ENCODE results near the gene RPL23. TPM values are rescaled to one million over a fixed set of nuclear protein-coding genes. Genes with fewer than 3 reads are reported as not detected.

RPL23 gene
- total RNA-seq, 4 donors from 2014 or later: 755 to 2,040 (median 1,511) TPM

DNA sequence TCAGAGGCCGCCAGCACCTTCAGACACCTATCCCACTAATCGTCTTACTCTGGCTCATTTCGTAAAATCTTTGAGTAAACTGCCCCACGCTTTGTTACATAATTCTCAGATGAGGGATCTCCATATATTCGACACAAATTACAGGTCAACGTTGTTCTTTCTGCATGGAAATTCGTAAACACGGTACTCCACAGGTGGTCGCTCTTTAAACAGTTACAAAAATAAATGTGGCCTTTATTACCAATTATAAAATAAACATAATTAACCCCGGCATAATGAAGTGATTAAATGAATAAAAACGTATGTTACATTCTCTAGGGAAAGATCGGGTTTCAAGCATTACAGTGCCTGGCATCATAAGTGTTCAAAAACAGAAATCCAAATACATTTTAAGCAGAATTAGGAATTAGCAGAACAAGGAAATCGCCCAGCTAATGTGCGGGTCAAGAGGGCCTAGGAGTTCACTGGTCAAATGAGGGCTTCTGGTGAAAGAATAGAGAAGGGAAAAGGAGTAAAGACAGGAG, 53.2 kb downstream of the RPL23 start:
- H3K9me3 ChIP-seq: no peaks in the 10 kb centered on the region
- H3K27ac ChIP-seq: peak overlapping the region; percentile 26 to 100 (median 98)
- WGBS, 2 donors (ENCODE audit: low coverage in 1 of 2): 17 to 22% methylated on average over 12 to 14 of the region's 14 CpGs
- TF ChIP-seq EP300 (IDR thresholded peaks at IDR 0.05) (no peak), POLR2AphosphoS5 (IDR thresholded peaks at IDR 0.05) (no peak), CTCF (IDR thresholded peaks at IDR 0.05) (no peak), POLR2A (IDR thresholded peaks at IDR 0.05) (no peak)
- peaks cover 3 to 45% of the 10 kb centered on the region in 2 donors for H3K36me3 ChIP-seq
- peak overlapping the region; percentile 94 for H3K4me3 ChIP-seq
- ATAC-seq: no peak
- peaks cover 3 to 43% (median 29%) of the 10 kb centered on the region in 3 donors for H3K4me1 ChIP-seq
- no peaks in the 10 kb centered on the region for H3K27me3 ChIP-seq

DNA sequence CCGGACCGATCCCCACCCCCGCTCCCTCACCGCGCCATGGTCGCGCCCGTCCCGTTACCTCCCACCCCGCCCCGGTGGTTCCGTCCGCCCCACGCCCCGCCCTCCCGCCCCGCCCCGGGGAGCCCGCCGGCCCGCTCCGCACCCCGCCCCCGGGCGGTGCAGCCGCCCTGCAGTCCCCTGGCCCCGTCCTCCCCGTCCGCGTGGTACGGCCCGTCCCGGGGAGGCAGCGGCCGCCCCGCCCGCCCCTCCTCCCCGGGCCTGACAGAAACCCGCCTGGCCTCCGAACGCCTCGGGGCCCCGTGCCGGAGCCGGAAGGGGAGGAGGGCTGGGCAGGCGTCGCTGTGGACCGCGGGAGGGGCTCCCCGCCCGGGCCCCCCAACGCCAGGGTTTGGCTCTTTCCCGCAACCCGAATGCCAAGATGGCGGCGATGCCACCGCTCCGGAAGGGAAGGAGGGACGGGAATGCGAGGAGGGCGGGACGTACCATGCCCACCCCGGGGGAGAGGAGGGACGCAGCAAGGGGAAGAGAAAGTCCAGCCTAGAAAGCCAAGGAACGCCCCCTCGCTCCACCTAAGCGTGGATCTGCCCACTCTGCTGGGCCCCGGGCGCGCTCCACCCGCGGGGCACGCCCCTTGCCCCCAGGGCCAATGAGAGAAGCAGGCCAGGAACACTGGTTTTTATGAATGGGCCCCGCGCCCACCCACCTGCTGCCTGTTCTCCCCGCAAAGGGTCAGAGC, 53.9 kb downstream of the RPL23 start, which contains the start of gene PIP4K2B:
Gene PIP4K2B (minus strand): TSS at position 56 of the 736 bp plus-strand sequence. CDS start 132 bp downstream, outside the sequence.
- peak within 1 kb of the TSS; percentile 94 to 100 (median 98) for H3K27ac ChIP-seq
- 0 to 8% methylated on average over 2 to 5 of the region's 76 CpGs for WGBS, 2 donors (ENCODE audit: low coverage in 1 of 2)
- H3K36me3 ChIP-seq: peaks cover 3 to 39% of the 10 kb centered on the region in 2 donors
- ATAC-seq: peak; percentile 97
- no peaks in the 10 kb centered on the region for H3K27me3 ChIP-seq
- TF ChIP-seq POLR2AphosphoS5 (IDR thresholded peaks at IDR 0.05) (peak; percentile 88), POLR2A (IDR thresholded peaks at IDR 0.05) (peak; percentile 38 to 59), CTCF (IDR thresholded peaks at IDR 0.05) (no peak)
- peak within 1 kb of the TSS; percentile 94 for H3K4me3 ChIP-seq
- H3K4me1 ChIP-seq: peaks cover 3 to 47% (median 29%) of the 10 kb centered on the region in 3 donors
- H3K9me3 ChIP-seq: no peaks in the 10 kb centered on the region

- no peak for TF ChIP-seq POLR2A (IDR thresholded peaks at IDR 0.05)
- no peak for TF ChIP-seq EP300 (IDR thresholded peaks at IDR 0.05)
- no peak for TF ChIP-seq CTCF (IDR thresholded peaks at IDR 0.05)
- TF ChIP-seq POLR2AphosphoS5 (IDR thresholded peaks at IDR 0.05): no peak
- H3K27me3 ChIP-seq: no peaks in the 10 kb centered on the region
- ATAC-seq: peak; percentile 26
- peaks cover 3 to 31% of the 10 kb centered on the region in 2 donors for H3K36me3 ChIP-seq
- H3K27ac ChIP-seq: peak overlapping the region; percentile 94 to 100 (median 98)
- peak overlapping the region; percentile 94 for H3K4me3 ChIP-seq
- H3K4me1 ChIP-seq: peaks cover 3 to 55% (median 29%) of the 10 kb centered on the region in 3 donors
- WGBS, 2 donors (ENCODE audit: low coverage in 1 of 2): 0% methylated on average over 4 to 11 of the region's 53 CpGs
- H3K9me3 ChIP-seq: no peaks in the 10 kb centered on the region
Observed at GRCh38 chr17:38798614-38799500, 54.7 kb downstream of the RPL23 start.

Small RNA genes within 50 kb of the gene (small RNA-seq; reads per million reads assigned to genes)
- 0 to 0.64 (median 0) reads per million in 4 donors for gene MIR4727
- 0 reads per million in 4 donors for gene SNORA21
- 0 reads per million in 4 donors for gene SNORA21B

Other genes starting within 250 kb of the RPL23 start
- gene SRCIN1, start 247.8 kb downstream of the RPL23 start, total RNA-seq: 1 to 10 TPM in 2 of 4 donors, under 1 TPM in 2; 0.67 to 2.6 (median 1.5) TPM
- gene EPOP, start 178.8 kb downstream of the RPL23 start, total RNA-seq: 1 to 10 TPM in 3 of 4 donors, under 1 TPM in 1; 0.31 to 3.5 (median 1.5) TPM
- 100 to 1,000 TPM in 1 of 4 donors, 10 to 100 TPM in 3; 55.6 to 101 (median 77.9) TPM for gene MLLT6, start 148.4 kb downstream of the RPL23 start, total RNA-seq
- 10 to 100 TPM in 2 of 4 donors, 1 to 10 TPM in 2; 8.5 to 14.9 (median 11.1) TPM for gene CISD3, start 123.4 kb downstream of the RPL23 start, total RNA-seq
- 10 to 100 TPM in 1 of 4 donors, 1 to 10 TPM in 3; 6.4 to 13.0 (median 9.7) TPM for gene PCGF2, start 105.4 kb downstream of the RPL23 start, total RNA-seq
- 100 to 1,000 TPM; 107 to 123 (median 117) TPM for gene PSMB3, start 101.0 kb downstream of the RPL23 start, total RNA-seq
- gene PIP4K2B, start 54.2 kb downstream of the RPL23 start, total RNA-seq: 10 to 100 TPM; 43.9 to 80.3 (median 62.1) TPM
- gene CWC25, start 28.4 kb downstream of the RPL23 start, total RNA-seq: 10 to 100 TPM; 13.6 to 35.0 (median 23.3) TPM
- 10 to 100 TPM; 33.5 to 88.9 (median 73.6) TPM for gene LASP1, start 16.3 kb upstream of the RPL23 start, total RNA-seq
- gene FBXO47, start 113.7 kb upstream of the RPL23 start, total RNA-seq: under 1 TPM in 1 of 4 donors, not detected in 3; 0.25 TPM

All from gastroesophageal sphincter (tissue), 4 donors.